Transverse colon (tissue), 4 donors: ENCODE data around the gene NPC1. TPM values are rescaled to one million over a fixed set of nuclear protein-coding genes. Genes with fewer than 3 reads are reported as not detected.

ENCODE experiments used
- DNase-seq: peaks from one replicate; pipeline ENCODE4 v3.0.0-alpha.2; 2019
- H3K27ac ChIP-seq, 4 donors: fragments of 200-600 bp; sonication (generic); 2 replicates each; pipeline ENCODE4 v1.5.1; 2016 to 2018; ENCODE audit warnings: inconsistent platforms in 4 of 4
- H3K27me3 ChIP-seq: fragments of 200-600 bp; sonication (generic); 2 replicates; pipeline ENCODE4 v1.5.1; 2017; ENCODE audit warnings: inconsistent platforms
- H3K36me3 ChIP-seq, 4 donors: fragments of 200-600 bp; sonication (generic); 2 replicates each; pipeline ENCODE4 v1.5.1; 2017 to 2019; ENCODE audit warnings: inconsistent platforms in 4 of 4
- H3K4me1 ChIP-seq, 4 donors: fragments of 200-600 bp; sonication (generic); 2 replicates each; pipeline ENCODE4 v1.5.1; 2017 to 2020; ENCODE audit warnings: inconsistent platforms in 4 of 4
- H3K4me3 ChIP-seq, 4 donors: fragments of 200-600 bp; sonication (generic); 1 replicate in 1 of 4; 2 replicates in 3 of 4; pipeline versions ENCODE4 v1.5.1 to v1.6.1; 2017 to 2019; ENCODE audit warnings: inconsistent platforms in 4 of 4
- H3K9me3 ChIP-seq, 2 donors: fragments of 200-600 bp; sonication (generic); 2 replicates each; pipeline ENCODE4 v1.5.1; 2017 to 2019; ENCODE audit warnings: inconsistent platforms in 2 of 2
- CTCF ChIP-seq, 5 experiments: fragments of 200-600 bp in 3 of 5; fragments of 450-650 bp in 2 of 5; sonication (generic) in 3 of 5; IDR thresholded peaks; 1 replicate in 2 of 5; 2 replicates in 3 of 5; pipeline ENCODE4 v1.5.1; 2016 to 2017; ENCODE audit warnings: antibody characterized with exemption in 5 of 5, inconsistent platforms in 3 of 5, mild to moderate bottlenecking in 2 of 5, moderate library complexity in 1 of 5
- EP300 ChIP-seq: sonication (generic); formaldehyde crosslinking; IDR thresholded peaks from one replicate; pipeline ENCODE4 v1.6.1; 2017; ENCODE audit warnings: antibody characterized with exemption, low read depth
- POLR2A ChIP-seq: fragments of 450-650 bp; IDR thresholded peaks from one replicate; pipeline ENCODE4 v1.6.1; 2016; ENCODE audit warnings: antibody characterized with exemption, mild to moderate bottlenecking, moderate library complexity
- POLR2AphosphoS5 ChIP-seq, 3 donors: sonication (generic); formaldehyde crosslinking; IDR thresholded peaks; one replicate each; pipeline ENCODE4 v1.6.1; 2016; ENCODE audit warnings: antibody characterized with exemption in 3 of 3
- WGBS, 2 donors: methylation state at CpG; one replicate each; pipeline ENCODE4 v1.1.5; 2018; ENCODE audit warnings: low coverage in 1 of 2; 5-methylcytosine and 5-hydroxymethylcytosine counted together
- in situ Hi-C, 4 donors: fragments of 200-750 bp; cut with MboI; loops; one replicate each; pipeline versions ENCODE4 v1.15.0 to v1.15.1; 2017; ENCODE audit warnings: low sequenced_read_pairs in 3 of 4, low pct_ligation_motif_present in 1 of 4, low pct_unique_long_range_greater_than_20kb in 1 of 4
- intact Hi-C: fragments of 100-400 bp; cut with DNase I; formaldehyde crosslinking; loops from one replicate; pipeline ENCODE4 v1.15.1; 2023; ENCODE audit warnings: low total_unique reads
- total RNA-seq, 4 donors: library from RNA; depleted of rRNA; stranded (reverse); fragments of >200 nt; gene quantifications; one replicate each; pipeline ENCODE4 v1.1.0, GENCODE V29; 2016

Gene NPC1
- total RNA-seq, 4 donors from 2014 or later: 33.6 to 96.1 (median 49.7) TPM

GRCh38 chr18:23609390-23610023 lies 23.2 kb upstream of the NPC1 start:
- H3K27me3 ChIP-seq: no peaks in the 10 kb centered on the region
- no peak for DNase-seq
- TF ChIP-seq POLR2A (no peak), CTCF (IDR thresholded peaks at IDR 0.05) (no peak), EP300 (no peak), POLR2AphosphoS5 (IDR thresholded peaks at IDR 0.05) (no peak)
- no peaks in the 10 kb centered on the region for H3K9me3 ChIP-seq
- H3K4me1 ChIP-seq: peaks cover 0 to 6% (median 2%) of the 10 kb centered on the region in 4 donors
- no peaks in the 10 kb centered on the region for H3K36me3 ChIP-seq
- H3K4me3 ChIP-seq: no peak overlapping the region
- H3K27ac ChIP-seq: no peak overlapping the region
- WGBS, 2 donors: 79 to 85% methylated on average over 5 of the region's 5 CpGs
- intact Hi-C loops (no loop called here), in situ Hi-C loops (loop anchor here in 3 of 4 donors (25.0 kb wide), 2 partner anchors 203 to 303 kb away; no protein-coding TSS in a partner anchor)

- 85 to 100% methylated on average over 1 to 2 of the region's 2 CpGs for WGBS, 2 donors
- no peak for DNase-seq
- in situ Hi-C loops (loop anchor here in 3 of 4 donors (25.0 kb wide), 2 partner anchors 204 to 304 kb away; no protein-coding TSS in a partner anchor), intact Hi-C loops (no loop called here)
- H3K4me1 ChIP-seq: peaks cover 0 to 6% (median 2%) of the 10 kb centered on the region in 4 donors
- no peaks in the 10 kb centered on the region for H3K9me3 ChIP-seq
- H3K27me3 ChIP-seq: no peaks in the 10 kb centered on the region
- H3K36me3 ChIP-seq: no peaks in the 10 kb centered on the region
- no peak overlapping the region for H3K4me3 ChIP-seq
- H3K27ac ChIP-seq: no peak overlapping the region
- TF ChIP-seq POLR2A (no peak), EP300 (no peak), POLR2AphosphoS5 (IDR thresholded peaks at IDR 0.05) (no peak), CTCF (IDR thresholded peaks at IDR 0.05) (no peak)
Observed at GRCh38 chr18:23608211-23608610, 21.9 kb upstream of the NPC1 start.

DNA sequence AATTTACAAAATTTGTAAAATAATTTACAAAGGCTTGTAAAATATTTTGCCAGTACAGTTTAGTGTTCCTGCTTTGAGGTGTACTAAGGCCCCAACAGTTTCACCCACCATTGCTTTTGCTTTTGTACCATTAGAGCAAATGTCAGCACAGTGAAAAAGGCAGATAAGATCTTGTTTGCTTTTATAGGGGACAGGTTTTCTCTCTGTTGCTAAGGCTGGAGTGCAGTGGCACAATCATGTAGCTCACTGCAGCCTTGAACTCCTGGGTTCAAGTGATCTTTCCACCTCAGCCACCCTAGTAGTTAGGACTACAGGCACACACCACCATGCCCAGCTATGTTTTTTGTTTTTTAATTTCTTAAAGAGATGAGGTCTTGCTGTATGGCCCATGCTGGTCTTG lies 19.6 kb upstream of the NPC1 start:
- Histone ChIP-seq H3K4me1 (peaks cover 0 to 6% (median 2%) of the 10 kb centered on the region in 4 donors), H3K36me3 (no peaks in the 10 kb centered on the region), H3K4me3 (no peak overlapping the region), H3K27ac (no peak overlapping the region), H3K9me3 (no peaks in the 10 kb centered on the region), H3K27me3 (no peaks in the 10 kb centered on the region)
- in situ Hi-C loops: loop anchor here in 3 of 4 donors (25.0 kb wide), 2 partner anchors 206 to 306 kb away; no protein-coding TSS in a partner anchor
- no peak for DNase-seq
- intact Hi-C loops: no loop called here
- no peak for TF ChIP-seq CTCF (IDR thresholded peaks at IDR 0.05)
- TF ChIP-seq POLR2A: no peak
- TF ChIP-seq EP300: no peak
- no peak for TF ChIP-seq POLR2AphosphoS5 (IDR thresholded peaks at IDR 0.05)

DNA sequence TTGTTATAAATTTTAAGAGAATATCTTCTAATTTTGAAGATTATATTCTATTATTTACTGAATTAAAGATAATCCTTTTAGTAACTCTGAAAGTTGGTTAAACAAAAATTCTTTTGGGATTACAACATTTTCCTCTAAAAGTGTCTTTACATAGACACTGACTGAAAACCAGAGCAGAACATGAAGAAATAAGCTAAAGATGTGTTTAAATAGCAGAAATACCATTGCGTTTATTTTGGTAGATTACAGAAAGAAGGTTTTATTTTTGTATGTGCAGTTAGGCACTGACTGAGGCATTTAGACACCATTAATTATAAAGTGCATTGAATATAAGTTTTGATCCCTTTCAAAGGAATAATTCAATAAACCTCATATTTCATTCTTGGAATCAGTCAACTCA lies 13.5 kb upstream of the NPC1 start:
- WGBS, 2 donors: 62 to 74% methylated on average over 1 of the region's 1 CpG
- intact Hi-C loops: no loop called here

More for the DNA sequence above, 13.5 kb upstream of the NPC1 start:
- no peak for DNase-seq
- in situ Hi-C loops: loop anchor here in 3 of 4 donors (25.0 kb wide), 2 partner anchors 212 to 312 kb away; no protein-coding TSS in a partner anchor
- no peak overlapping the region for H3K27ac ChIP-seq
- H3K4me1 ChIP-seq: peaks cover 0 to 5% (median 0%) of the 10 kb centered on the region in 4 donors
- H3K9me3 ChIP-seq: no peaks in the 10 kb centered on the region
- no peaks in the 10 kb centered on the region for H3K36me3 ChIP-seq
- no peak overlapping the region for H3K4me3 ChIP-seq
- no peaks in the 10 kb centered on the region for H3K27me3 ChIP-seq
- no peak for TF ChIP-seq EP300
